HG02588 (cell line): ENCODE measurements around the gene ISOC2.
"Not testable (repeated sequence)": the region's sequence is repeated elsewhere in the genome, so short reads cannot be mapped to it uniquely, and the experiment has no call there.

ENCODE experiments used
- ATAC-seq: cut with Tn5 transposase; IDR thresholded peaks from one replicate; pipeline ENCODE4 v1.9.1; 2021; ENCODE audit warnings: mild to moderate bottlenecking, moderate library complexity; ENCODE audit not compliant: unreplicated experiment

ISOC2 gene

DNA sequence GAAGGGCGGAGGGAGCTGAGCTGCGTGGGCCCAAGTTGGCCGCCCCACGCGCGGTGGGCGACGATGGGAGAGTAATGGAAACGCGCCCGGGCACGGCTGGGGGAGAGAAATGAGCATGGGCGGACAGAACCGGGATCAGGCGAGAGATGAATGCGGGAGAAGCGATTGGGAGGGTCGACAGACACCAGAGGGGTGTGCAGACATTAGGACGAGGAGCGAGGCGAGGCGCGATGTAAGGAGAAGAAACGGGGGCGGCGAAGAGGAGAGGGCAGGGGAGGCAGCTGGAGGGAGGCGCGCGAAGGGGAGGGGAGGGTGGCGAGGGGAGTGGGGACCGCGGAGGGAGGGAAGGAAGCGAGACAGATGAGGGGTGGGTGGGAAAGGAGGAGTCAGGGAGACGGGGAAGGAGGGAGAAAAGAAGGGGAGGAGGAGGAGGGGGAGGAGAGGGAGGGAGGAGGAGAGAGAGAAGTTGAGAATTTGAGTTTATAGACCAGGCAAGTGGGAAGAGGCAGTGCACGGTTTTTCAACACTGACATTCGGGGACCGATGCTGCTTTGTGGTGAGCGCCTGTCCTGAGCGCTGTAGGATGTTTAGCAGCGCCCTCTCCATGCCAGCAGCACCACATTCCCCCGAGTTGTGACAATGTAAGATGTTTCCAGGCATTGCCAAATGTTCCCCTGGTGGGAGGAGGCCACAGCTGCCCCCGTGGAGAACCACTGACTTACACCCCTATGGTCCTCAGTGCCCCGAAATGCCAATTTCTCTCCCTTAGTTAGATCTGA is 18.2 kb downstream of the ISOC2 start, which contains the start of gene SHISA7:
Gene SHISA7, minus strand, starts transcription at position 256 of the 779 bp plus-strand sequence. CDS start 437 bp downstream, outside the sequence.
- ATAC-seq = no peak

DNA sequence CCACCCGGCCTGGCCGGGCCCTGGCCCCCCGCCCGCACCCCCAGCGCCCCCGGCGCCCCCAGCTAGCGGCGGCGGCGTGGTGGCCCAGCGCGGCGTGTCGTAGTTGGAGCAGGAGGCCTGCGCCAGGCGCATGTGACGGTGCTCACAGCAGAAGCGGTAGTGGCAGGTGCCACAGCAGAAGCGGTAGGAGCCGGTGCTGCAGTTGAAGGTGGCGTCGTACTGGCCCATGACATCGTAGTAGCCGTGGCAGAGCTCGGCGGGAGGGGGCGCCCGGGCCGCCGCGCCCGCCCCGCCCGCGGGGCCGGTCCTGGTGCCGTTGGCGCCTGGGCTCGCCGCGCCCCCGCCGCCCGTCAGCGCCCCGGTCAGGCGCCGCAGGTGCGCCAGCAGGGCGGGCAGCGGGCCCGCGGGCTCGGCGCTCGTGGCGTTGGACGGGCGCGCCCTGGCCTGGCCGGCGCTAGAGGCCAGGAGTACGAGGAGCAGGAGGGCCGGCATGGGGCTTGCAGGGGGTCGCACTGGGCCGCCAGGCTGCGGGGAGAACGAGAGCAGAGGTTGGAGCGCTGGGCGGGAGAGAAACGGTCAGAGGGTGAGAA is 19.0 kb downstream of the ISOC2 start:
- ATAC-seq = no peak

DNA sequence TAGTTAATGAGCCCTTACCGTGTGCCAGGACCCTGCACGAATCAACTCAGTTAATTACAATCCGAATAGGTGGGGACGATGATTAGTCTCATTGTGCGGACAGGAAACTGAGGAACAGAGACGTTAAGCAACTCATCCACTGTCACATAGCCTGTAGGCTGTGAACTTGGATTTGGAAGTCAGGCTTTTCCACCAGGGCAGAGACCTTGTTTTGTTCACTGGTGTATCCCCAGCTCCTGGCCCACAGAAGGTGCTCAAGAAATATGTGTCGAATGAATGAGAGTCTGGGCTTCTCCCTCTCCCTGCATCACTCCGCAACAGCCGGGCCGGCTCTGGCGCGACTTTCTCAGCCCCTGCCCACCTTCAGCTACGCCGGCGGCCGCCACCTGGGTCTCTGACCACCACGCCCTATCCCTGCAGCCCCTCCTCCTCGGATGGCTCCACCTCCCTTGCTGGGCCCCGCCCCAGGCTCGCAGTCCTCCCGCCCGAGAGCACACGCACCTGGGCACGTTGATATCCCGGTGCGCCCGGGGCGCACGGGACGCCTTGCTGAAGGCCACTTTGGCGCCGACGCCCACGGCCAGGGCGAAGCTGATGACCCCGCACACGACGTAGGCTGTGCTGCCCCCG is 19.6 kb downstream of the ISOC2 start:
- ATAC-seq = no peak

DNA sequence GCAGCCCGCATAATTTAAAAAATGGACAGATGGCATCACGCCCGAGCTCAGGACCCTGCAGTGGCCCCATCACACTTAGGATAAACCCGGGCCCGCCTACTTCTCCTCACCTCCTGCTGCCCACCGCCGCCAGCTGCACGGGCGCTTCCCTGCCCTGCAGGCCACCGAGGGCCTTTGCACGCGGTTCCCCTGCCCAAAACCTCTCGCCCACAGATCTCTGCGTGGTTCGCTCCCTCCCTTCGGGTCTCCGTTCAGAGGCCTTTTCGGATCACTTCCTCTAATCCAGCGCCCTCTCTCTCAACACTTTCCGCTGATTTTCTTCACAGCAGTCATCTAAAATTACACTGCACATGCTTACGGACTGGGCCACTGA is 20.1 kb downstream of the ISOC2 start:
- no peak for ATAC-seq

DNA sequence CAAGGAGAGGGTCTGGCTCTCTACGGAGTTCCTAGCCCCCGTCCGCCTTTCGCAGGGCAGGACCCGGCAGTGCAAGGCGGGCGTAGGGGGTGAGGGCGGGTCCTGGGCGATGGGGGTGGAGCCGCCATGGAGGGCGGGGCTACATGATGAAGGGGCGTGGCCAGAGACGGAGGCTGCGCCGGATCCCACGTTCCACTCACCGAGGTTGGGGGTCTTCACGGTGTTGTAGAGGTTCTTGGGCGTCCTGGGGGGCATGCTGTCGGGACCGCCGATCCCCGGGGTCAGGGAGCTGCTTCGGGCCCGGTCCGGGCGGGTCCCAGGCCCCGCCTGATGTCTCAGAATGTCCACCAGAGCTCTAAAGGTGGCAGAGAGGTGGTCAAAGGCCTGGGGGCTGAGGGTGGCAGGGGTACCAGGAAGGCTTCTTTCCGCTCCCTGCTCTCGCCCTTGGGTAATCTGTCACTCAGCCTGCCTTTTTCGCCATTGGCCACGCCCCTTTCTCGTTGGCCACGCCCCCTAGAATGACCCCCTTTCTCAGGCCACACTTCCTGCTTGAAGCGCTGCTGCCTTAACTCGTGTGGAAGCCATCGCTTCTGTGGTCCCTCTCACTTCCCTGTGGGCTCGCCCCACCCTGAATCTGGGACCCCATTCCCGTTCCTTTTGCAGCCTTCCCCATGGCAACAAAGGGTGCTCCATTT is 20.9 kb downstream of the ISOC2 start:
- ATAC-seq = no peak

DNA sequence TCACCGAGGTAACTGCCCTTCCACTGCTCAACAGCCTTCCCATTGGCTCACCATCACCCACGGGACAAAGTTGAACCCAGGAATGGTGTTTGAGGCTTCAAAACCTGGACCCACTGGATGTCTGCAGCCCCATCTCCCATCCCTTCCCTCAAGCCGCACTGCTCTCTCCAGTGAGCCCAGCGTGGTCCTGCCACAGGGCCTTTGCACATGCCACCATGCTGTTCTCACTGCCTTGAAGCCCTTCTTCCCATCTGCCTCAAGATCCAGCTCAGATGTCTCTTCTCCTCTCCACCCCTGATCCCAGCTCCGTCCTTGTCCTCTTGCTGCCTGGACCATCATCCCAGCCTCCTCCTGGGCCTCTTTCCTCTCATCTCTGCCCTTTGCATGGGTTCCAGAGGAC is 22.4 kb downstream of the ISOC2 start:
- no peak for ATAC-seq

DNA sequence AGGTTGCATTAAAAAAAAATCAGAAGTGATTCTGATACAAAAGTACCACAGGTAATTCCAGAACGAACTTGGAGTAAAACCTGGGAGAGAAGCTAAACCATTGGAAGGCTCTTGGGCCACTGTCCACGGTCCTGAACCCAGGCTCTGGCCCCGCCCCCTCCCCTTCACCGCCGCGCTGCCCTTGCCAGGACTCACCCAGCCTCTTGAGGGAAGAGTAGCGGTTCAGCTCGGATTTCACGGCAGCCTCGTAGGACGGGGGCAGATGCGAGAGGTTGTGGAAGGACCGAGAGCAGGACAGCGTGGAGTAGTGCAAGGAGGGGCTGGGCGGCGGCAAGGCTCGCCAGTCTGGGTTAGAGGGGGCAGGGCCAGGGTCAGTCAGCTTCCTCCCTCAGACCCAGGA is 24.0 kb downstream of the ISOC2 start:
- ATAC-seq = no peak

DNA sequence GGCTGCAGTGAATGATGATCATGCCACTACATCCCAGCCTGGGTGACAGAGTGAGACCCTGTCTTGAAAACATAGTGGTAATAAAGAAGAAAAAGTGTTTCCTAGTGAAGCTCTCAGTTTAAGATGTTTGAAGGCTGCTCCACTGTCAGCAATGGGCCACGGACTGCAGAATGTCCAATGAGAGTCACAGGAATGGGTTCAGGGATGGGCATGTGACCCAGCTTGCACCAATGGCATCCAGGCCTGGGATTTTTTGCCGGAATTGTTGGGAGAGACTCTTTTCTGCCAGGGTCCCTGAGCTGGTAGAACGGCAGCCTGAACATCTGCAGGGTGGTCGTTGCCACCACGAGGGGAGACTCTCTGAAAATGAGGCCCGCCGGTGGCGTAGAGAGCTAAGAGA is 24.6 kb downstream of the ISOC2 start:
- ATAC-seq = no peak

DNA sequence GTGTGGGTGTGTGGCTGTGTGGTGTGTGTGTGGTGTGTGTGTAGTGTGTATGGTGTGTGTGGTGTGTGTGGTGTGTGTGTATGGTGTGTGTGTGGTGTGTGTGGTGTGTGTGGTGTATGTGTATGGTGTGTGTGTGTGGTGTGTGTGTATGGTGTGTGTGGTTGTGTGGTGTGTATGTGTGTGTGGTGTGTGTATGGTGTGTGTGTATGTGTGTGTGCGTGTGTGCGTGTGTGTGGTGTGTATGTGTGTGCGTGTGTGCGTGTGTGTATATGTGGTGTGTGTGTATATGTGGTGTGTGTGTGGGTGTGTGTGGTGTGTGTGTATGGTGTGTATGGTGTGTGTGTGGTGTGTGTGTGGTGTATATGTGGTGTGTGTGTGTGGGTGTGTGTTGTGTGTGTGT is 26.4 kb downstream of the ISOC2 start:
- ATAC-seq = no peak

DNA sequence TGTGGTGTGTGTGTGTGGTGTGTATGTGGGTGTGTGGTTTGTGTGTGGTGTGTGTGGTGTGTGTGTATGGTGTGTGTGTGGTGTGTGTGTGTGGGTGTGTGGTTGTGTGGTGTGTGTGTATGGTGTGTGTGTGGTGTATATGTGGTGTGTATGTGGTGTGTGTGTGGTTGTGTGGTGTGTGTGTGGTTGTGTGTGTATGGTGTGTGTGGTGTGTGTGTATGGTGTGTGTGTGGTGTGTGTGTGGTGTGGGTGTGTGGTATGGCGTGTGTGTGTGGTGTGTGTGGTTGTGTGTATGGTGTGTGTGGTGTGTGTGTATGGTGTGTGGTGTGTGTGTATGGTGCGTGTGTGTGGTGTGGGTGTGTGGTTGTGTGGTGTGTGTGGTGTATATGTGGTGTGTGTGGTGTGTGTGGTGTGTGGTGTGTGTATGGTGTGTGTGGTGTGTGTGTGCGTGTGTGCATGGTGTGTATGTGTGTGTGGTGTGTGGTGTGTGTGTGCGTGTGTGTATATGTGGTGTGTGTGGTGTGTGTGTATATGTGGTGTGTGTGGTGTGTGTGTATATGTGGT is 27.0 kb downstream of the ISOC2 start:
- ATAC-seq = no peak

DNA sequence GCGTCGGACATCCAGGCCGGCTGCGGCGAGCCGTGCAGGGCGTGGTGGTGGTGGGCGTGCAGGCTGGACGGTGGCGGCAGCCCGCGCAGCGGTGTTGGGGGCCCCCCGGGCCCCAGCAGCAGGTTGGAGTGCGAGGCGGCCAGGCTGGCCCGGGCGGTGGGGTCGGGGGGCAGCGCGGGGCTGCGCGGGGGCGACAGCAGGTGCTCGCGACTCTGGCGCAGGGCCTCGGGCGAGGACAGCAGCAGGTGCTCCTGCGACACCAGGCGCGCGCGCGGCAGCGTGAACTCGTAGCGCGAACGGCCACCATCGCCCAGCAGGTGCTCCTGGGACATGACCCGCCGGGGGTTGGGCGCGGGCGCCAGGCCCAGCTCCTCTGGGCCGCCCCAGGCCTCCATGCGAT is 28.1 kb downstream of the ISOC2 start:
- ATAC-seq = no peak

DNA sequence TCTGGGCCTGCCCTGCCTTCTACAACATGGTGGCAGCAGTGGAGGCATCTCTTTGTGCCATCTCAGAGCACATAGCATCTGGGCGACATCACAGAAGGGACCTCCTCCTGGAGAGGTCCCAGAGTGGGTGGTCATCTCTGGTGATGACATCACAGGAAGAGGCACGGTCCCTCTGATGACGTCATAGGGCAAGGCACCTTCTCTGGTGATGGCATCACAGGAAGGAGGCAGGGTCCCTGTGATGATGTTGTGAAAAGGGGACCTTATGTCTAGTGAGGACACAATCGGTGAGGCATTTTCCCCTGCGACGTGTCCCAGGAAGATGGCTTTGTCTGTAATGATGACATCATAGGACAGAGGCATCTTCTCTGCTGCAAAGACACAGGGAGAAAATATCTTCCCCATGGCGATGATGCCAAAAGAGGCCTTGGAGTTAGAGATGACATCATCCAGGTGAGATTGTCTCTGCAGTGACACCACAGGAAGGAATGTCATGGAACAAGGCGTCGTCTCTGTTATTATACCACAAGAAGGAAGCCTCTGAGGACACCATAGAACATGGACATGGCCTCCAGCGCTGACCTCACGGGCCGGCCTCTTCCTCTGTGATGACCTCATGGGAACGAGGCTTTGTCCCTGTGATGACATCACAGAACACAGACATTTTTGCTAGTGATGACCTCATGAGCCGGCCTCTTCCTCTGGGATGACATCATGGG is 29.0 kb downstream of the ISOC2 start:
- ATAC-seq = no peak

DNA sequence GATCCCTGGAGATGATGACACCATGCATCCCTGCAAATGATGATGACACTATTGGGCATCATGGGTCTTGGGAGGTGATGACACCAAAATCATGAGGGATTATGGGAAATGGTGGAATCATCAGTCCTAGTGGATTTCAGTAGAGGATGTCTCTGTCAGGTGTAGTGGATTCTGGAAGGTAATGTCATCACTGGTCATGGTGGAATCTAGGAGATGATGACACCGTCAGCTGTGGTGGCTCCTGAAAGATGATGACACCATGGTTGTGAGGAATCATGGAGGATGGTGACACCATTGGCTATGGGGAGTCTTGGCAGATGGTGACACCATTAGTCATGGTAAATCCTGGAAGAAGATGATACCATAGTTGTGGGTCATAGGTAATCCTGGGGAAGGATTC is 30.3 kb downstream of the ISOC2 start:
- ATAC-seq = no peak

DNA sequence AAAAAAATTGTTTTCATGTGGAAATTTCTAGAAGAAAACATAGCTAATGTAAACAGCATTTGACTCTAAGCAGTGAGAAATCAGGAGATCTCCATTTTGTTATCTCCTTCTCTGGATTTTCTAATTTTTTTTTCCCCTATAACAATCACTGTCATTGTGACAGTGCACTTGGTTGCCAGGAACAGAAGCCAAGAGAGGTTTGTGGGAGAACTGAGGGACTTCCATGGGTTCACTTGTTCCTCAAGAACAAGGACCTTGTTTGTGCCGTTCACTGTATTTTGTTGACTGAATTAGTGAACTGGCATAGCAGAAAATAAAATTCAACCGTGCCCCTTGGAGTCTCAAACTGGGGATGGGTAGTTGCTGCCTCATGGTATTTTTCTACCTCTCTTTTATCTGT is 35.4 kb downstream of the ISOC2 start:
- no peak for ATAC-seq

DNA sequence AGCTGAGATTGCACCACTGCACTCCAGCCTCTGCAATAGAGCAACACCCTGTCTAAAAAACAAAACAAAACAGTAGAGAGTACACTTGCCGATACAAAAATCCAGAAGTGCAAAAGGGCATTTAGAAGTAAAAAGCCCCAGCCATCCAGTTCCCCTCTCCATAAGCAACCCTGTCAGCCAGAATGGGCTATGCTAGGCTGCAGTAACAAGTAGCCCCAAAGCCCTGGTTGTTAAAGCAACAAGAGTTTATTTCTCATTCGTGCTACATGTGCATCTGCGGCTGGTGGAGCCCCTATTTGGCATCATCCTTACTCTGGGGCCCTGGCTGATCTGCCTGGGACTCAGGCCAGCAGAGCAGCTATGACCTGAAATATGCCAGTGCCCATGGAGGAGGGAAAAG is 36.9 kb downstream of the ISOC2 start:
- no peak for ATAC-seq

DNA sequence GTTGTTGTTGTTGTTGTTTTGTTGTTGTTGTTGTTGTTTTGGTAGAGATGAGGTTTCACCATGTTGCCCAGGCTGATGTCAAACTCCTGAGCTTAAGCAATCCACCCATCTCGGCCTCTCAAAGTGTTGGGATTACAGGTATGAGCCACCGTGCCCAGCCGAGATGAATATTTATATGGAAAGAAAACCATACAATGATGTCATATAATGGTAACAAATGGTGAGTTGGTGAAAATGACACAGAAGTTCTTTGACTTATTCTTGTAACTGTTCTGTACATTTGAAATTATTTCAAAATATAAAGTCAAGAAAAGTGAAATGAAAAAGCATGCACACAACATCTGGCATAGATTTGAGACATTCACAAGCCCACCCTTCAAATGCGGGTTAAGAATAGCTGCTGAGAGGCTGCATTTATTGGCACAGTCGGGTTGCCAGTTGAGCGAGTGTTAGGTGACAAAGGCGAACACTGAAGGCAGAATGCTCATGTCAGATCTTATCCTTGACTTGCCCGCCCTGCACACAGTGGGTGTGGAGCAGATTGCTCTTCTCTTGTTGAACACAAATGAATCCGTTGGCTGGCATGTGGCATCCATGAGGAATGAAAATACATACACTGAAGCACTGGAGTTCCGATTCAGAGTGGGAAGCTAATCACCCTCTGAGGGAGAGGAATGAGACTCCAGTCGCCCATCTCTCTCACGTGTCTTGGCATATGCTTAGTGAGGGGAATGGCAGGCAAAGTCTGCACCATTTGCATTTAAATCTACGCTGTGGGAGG is 38.0 kb downstream of the ISOC2 start:
- ATAC-seq = no peak

DNA sequence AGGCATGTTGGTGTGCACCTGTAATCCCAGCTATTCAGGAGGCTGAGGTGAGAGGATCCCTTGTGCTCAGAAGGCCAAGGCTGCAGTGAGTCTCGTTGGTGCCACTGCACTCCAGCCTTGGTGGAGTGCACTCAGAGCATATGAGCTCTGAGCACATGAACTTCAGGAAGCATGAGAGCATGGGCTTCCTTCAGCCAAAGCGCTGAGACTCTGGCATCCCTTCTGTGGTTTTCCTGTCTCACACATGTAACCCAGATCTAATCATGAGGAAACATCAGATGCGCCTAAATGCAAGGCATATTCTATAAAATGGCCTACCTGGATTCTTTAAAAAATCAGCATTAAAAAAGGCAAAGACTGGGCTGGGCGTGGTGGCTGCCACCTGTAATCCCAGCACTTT is 40.2 kb downstream of the ISOC2 start:
- not testable (repeated sequence) for ATAC-seq

DNA sequence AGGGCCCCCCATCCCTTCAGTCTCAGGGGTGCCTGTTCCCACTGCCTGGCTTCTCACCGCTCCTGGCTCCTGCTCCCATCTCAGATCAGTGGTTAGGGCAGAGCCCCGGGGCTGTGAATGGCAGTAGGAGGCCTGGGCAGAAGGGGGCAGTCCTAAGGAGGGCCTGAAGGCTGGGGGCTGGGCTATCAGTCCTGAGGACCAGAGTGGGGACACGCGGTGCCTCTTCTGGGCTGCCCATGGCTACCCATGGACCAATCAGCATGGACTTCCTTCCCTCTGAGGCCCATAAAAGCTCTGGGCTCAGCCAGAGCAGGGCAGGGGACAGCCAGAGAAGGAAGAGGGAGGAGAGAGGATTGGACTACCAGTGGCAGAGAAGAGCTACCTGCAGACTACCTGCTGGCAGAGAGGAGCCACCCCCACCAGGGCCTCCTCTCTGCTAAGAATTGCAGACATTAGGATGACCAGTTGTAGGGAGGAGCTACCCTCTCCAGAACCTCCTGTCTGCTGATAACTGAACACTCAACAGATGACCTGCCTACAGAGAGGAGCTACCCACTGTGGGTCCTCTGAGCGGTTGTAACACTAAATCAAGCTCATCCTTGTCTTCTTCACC is 41.7 kb downstream of the ISOC2 start:
- no peak for ATAC-seq

DNA sequence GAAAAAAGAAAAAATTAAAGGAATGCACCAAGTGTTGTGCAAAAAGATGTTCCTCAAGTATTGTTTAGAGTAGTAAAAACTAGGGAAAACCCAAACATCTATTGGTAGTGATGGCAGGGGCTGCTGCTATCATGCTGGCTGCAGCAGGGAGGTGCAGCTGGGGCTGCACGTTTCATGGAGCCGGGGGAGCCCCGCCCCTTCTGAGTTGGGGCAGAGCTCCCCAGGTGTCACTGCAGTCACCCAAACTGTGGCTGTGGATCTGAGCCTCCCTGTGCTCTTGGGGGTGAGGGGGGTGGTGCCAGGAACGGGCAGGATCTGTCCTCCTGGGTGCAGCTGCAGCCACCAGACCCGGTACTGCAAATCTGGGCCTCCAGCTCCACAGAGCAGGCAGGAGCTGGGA is 42.3 kb downstream of the ISOC2 start:
- ATAC-seq = no peak

DNA sequence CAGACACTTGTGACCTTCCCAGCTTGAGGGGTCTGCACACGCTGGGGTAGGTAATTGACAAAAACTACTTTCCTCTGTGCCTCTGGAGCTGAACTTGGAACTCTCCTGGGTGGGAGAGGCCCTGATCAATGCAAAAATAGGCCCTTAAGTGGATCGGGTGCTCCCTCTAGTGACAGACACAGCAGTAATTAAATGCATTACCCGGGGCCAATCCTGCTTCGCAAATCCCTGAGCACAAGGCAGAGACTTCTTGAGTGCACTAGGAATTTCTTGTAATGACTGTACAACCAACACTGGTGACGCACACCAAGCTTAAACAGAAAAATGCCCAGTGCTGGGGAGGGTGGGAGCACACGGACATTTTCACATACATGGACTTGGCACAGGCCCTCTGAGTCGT is 43.3 kb downstream of the ISOC2 start:
- no peak for ATAC-seq
